Subcutaneous adipose tissue (tissue), 4 donors: ENCODE results near the gene HOXA4. TPM values are rescaled to one million over a fixed set of nuclear protein-coding genes. Genes with fewer than 3 reads are reported as not detected.

Source experiments
- CTCF ChIP-seq: fragments of 450-650 bp; IDR thresholded peaks from one replicate; pipeline ENCODE4 v1.5.1; 2016; ENCODE audit warnings: low read depth, mild to moderate bottlenecking, control low read depth, antibody characterized with exemption, moderate library complexity
- total RNA-seq, 4 donors: library from RNA; depleted of rRNA; stranded (reverse); fragments of >200 nt; gene quantifications; one replicate each; pipeline ENCODE4 v1.1.0, GENCODE V29; 2016

The HOXA4 gene
- total RNA-seq, 4 donors from 2014 or later: 1.2 to 2.4 (median 1.5) TPM; not detected in 1

- no peak for TF ChIP-seq CTCF
These were observed 31.7 kb downstream of the HOXA4 start for GRCh38 chr7:27098578-27099451.

GRCh38 chr7:27097686-27098577 is 32.6 kb downstream of the HOXA4 start:
- no peak for TF ChIP-seq CTCF

GRCh38 chr7:27096768-27097514 is 33.6 kb downstream of the HOXA4 start:
- no peak for TF ChIP-seq CTCF

GRCh38 chr7:27095897-27096767 is 34.4 kb downstream of the HOXA4 start, which contains the start of gene HOXA1:
Gene HOXA1 (minus strand): TSS chr7:27096000. CDS start chr7:27095912, 88 bp downstream.
- TF ChIP-seq CTCF: no peak

GRCh38 chr7:27095050-27095896 is 35.3 kb downstream of the HOXA4 start:
- no peak for TF ChIP-seq CTCF
